Measurements from ENCODE around the gene IDS.

GRCh38 chrX:149458586-149458985 is 46.5 kb downstream of the IDS start:
- no peak for TF ChIP-seq POLR2A (IDR thresholded peaks at IDR 0.05; ENCODE audit: low read depth, low read length)
- no peak for TF ChIP-seq POLR2AphosphoS5 (IDR thresholded peaks at IDR 0.05; ENCODE audit: low read depth, low read length)
- TF ChIP-seq TAF1 (IDR thresholded peaks at IDR 0.05; ENCODE audit: low read depth, low read length): no peak
- no peak for TF ChIP-seq POU2F2 (IDR thresholded peaks at IDR 0.05; ENCODE audit: low read depth, low read length)
- TF ChIP-seq PAX5 (IDR thresholded peaks at IDR 0.05; ENCODE audit: insufficient read depth, low read length, severe bottlenecking): no peak
- TF ChIP-seq SPI1 (IDR thresholded peaks at IDR 0.05; ENCODE audit: low read depth, low read length): no peak

Data from GM12891 (cell line).